ENCODE results near the gene ACOX2. TPM values are rescaled to one million over a fixed set of nuclear protein-coding genes. Genes with fewer than 3 reads are reported as not detected.
A peak's percentile ranks its signal among the peaks of the same experiment; 100 is the strongest.

ACOX2 gene
- total RNA-seq, 1 experiment from 2014 or later, result 12.8 TPM

DNA sequence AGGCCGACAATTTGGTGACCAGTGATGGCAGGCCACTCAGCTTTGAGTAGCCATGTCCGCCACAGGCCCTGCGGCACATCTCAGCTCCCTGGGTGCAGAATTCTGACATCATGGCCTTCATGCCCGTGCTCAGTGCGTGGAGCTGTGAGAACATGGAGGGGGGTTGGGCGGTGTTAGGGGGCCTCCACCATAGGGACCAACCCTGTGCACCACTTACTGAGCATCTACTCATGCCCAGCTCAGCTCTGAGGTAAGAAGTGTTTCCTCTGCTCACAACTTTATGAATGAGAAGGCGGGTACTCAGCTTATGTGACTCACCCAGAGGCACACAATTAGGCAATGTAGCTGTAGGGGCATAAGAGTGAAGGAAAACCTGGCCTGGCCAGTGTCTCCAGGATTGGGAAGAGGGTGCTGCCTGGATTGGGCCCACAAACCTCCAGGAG is 10.5 kb downstream of the ACOX2 start (continued):
- no peak for TF ChIP-seq RAD21 (IDR thresholded peaks at IDR 0.05; ENCODE audit: low read depth)
- TF ChIP-seq, protein P1, sequence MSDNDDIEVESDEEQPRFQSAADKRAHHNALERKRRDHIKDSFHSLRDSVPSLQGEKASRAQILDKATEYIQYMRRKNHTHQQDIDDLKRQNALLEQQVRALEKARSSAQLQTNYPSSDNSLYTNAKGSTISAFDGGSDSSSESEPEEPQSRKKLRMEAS (IDR thresholded peaks at IDR 0.05), result peak; percentile 35; the same call in 1 of the 2 replicates

DNA sequence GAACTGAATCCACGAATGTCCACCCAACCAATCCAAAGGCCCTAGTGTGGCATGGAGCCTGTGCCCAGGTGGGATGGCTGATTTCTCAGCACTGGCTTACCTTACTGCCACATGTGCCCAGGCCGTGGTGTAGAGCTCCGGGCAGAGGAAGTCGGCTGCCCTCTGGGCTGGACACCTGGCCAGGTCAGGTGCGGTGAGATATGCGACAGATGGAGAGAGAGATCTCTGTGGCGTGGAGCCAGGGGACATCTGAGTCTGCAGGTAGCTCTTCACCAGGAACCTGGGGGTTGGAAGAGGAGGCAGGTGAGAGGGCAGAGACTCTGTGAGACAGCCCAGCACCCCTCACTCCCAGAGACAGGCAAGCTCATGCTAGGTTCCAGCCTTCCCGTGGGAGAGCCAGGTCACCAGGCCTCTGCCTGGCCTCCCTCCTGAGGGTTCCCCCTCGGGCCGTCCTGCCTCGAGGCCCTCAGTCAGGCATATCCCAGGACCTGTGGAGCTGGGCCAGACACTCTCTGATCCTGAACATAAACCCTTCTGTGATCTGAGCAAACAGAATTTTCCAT is 12.6 kb downstream of the ACOX2 start:
- Histone ChIP-seq H3K4me3 (replicated peaks in 1 of 2; ENCODE audit: low read depth in 1 of 2, low read length in 2 of 2) (no peak overlapping the region), H3K9me2 (ENCODE audit: insufficient read depth) (no peaks in the 10 kb centered on the region), H3K4me2 (ENCODE audit: low read length) (no peak overlapping the region), H3K27me3 (ENCODE audit: insufficient read depth, low read length) (no peaks in the 10 kb centered on the region), H4K20me1 (ENCODE audit: insufficient read depth) (no peaks in the 10 kb centered on the region), H3K4me1 (ENCODE audit: control insufficient read depth in 1 of 2, insufficient read depth in 2 of 2, low read length in 2 of 2) (peaks cover 9 to 15% of the 10 kb centered on the region in 2 experiments), H3K36me3 (ENCODE audit: control insufficient read depth in 1 of 2, insufficient read depth in 2 of 2, low read length in 2 of 2) (no peaks in the 10 kb centered on the region), H2AFZ (ENCODE audit: low read depth, low read length, poor library complexity, severe bottlenecking) (no peak overlapping the region), H3K9me3 (ENCODE audit: control insufficient read depth in 1 of 2, insufficient read depth in 1 of 2, low read depth in 1 of 2, low read length in 2 of 2) (no peaks in the 10 kb centered on the region), H3K9ac (ENCODE audit: low read length) (no peak overlapping the region), H3K27ac (ENCODE audit: low read depth, low read length) (no peak overlapping the region), H3K79me2 (ENCODE audit: insufficient read depth, low read length) (no peaks in the 10 kb centered on the region)
- BruUV-seq (replicated peaks), result no TSS peak
- ChIA-PET CTCF (no interaction called here), POLR2A (no interaction called here), RAD21 (ENCODE audit: low non-redundant PET in 1 of 2, low total read pairs in 2 of 2, uncharacterized antibody in 2 of 2, unreplicated experiment in 2 of 2) (no interaction called here)
- intact Hi-C loops (cut with micrococcal nuclease), result no loop called here
- no peak for ATAC-seq
- DNase-seq (ENCODE audit: low read depth, low spot score), result no peak
- TF ChIP-seq JUND (IDR thresholded peaks at IDR 0.05), result no peak
- TF ChIP-seq RAD21 (IDR thresholded peaks at IDR 0.05; ENCODE audit: low read depth), result no peak
- no peak for TF ChIP-seq POLR2AphosphoS5 (IDR thresholded peaks at IDR 0.05; ENCODE audit: low read depth, low read length)
- no peak for TF ChIP-seq CEBPB (IDR thresholded peaks at IDR 0.05; ENCODE audit: low read depth)
- TF ChIP-seq ZFX (IDR thresholded peaks at IDR 0.05), result no peak
- TF ChIP-seq, protein P1 (IDR thresholded peaks at IDR 0.05), result no peak
- no peak for TF ChIP-seq POLR2A (IDR thresholded peaks at IDR 0.05; ENCODE audit: borderline replicate concordance, extremely low read depth, insufficient read depth, insufficient read length)
- TF ChIP-seq FOSL1 (IDR thresholded peaks at IDR 0.05; ENCODE audit: low read depth), result no peak
- TF ChIP-seq, protein P2, sequence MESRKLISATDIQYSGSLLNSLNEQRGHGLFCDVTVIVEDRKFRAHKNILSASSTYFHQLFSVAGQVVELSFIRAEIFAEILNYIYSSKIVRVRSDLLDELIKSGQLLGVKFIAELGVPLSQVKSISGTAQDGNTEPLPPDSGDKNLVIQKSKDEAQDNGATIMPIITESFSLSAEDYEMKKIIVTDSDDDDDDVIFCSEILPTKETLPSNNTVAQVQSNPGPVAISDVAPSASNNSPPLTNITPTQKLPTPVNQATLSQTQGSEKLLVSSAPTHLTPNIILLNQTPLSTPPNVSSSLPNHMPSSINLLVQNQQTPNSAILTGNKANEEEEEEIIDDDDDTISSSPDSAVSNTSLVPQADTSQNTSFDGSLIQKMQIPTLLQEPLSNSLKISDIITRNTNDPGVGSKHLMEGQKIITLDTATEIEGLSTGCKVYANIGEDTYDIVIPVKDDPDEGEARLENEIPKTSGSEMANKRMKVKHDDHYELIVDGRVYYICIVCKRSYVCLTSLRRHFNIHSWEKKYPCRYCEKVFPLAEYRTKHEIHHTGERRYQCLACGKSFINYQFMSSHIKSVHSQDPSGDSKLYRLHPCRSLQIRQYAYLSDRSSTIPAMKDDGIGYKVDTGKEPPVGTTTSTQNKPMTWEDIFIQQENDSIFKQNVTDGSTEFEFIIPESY (IDR thresholded peaks at IDR 0.05; ENCODE audit: extremely low read depth, insufficient replicate concordance, low read length), result no peak
- TF ChIP-seq, protein P3, sequence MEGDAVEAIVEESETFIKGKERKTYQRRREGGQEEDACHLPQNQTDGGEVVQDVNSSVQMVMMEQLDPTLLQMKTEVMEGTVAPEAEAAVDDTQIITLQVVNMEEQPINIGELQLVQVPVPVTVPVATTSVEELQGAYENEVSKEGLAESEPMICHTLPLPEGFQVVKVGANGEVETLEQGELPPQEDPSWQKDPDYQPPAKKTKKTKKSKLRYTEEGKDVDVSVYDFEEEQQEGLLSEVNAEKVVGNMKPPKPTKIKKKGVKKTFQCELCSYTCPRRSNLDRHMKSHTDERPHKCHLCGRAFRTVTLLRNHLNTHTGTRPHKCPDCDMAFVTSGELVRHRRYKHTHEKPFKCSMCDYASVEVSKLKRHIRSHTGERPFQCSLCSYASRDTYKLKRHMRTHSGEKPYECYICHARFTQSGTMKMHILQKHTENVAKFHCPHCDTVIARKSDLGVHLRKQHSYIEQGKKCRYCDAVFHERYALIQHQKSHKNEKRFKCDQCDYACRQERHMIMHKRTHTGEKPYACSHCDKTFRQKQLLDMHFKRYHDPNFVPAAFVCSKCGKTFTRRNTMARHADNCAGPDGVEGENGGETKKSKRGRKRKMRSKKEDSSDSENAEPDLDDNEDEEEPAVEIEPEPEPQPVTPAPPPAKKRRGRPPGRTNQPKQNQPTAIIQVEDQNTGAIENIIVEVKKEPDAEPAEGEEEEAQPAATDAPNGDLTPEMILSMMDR (IDR thresholded peaks at IDR 0.05 in 2 of 3, conservative IDR thresholded peaks at IDR 0.05 in 1 of 3; ENCODE audit: borderline replicate concordance in 1 of 3, insufficient read depth in 1 of 3, low read depth in 2 of 3, low read length in 2 of 3), result no peak
- TF ChIP-seq SRF (IDR thresholded peaks at IDR 0.05; ENCODE audit: low read depth), result no peak
- TF ChIP-seq SIN3A (IDR thresholded peaks at IDR 0.05; ENCODE audit: low read depth), result no peak
- TF ChIP-seq ZNF274 (IDR thresholded peaks at IDR 0.05; ENCODE audit: low read depth, low read length), result no peak
- TF ChIP-seq YY1 (IDR thresholded peaks at IDR 0.05; ENCODE audit: extremely low read depth, insufficient replicate concordance, low read depth, low read length), result no peak
- TF ChIP-seq CBX3 (IDR thresholded peaks at IDR 0.05; ENCODE audit: low read depth), result no peak
- no peak for TF ChIP-seq TCF7L2 (IDR thresholded peaks at IDR 0.05; ENCODE audit: borderline replicate concordance, extremely low read depth, insufficient read depth, insufficient read length)
- TF ChIP-seq, protein P4, sequence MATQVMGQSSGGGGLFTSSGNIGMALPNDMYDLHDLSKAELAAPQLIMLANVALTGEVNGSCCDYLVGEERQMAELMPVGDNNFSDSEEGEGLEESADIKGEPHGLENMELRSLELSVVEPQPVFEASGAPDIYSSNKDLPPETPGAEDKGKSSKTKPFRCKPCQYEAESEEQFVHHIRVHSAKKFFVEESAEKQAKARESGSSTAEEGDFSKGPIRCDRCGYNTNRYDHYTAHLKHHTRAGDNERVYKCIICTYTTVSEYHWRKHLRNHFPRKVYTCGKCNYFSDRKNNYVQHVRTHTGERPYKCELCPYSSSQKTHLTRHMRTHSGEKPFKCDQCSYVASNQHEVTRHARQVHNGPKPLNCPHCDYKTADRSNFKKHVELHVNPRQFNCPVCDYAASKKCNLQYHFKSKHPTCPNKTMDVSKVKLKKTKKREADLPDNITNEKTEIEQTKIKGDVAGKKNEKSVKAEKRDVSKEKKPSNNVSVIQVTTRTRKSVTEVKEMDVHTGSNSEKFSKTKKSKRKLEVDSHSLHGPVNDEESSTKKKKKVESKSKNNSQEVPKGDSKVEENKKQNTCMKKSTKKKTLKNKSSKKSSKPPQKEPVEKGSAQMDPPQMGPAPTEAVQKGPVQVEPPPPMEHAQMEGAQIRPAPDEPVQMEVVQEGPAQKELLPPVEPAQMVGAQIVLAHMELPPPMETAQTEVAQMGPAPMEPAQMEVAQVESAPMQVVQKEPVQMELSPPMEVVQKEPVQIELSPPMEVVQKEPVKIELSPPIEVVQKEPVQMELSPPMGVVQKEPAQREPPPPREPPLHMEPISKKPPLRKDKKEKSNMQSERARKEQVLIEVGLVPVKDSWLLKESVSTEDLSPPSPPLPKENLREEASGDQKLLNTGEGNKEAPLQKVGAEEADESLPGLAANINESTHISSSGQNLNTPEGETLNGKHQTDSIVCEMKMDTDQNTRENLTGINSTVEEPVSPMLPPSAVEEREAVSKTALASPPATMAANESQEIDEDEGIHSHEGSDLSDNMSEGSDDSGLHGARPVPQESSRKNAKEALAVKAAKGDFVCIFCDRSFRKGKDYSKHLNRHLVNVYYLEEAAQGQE (IDR thresholded peaks at IDR 0.05; ENCODE audit: low read depth), result no peak
- no peak for TF ChIP-seq EGR1 (IDR thresholded peaks at IDR 0.05; ENCODE audit: low read depth)
